GM18870 (cell line): ENCODE data around the gene OSBPL6.
"Not testable (repeated sequence)": the region's sequence is repeated elsewhere in the genome, so short reads cannot be mapped to it uniquely, and the experiment has no call there.

Source experiments
- ATAC-seq: cut with Tn5 transposase; IDR thresholded peaks from one replicate; pipeline ENCODE4 v1.9.1; 2021; ENCODE audit warnings: moderate library complexity; ENCODE audit not compliant: unreplicated experiment

The OSBPL6 gene

DNA sequence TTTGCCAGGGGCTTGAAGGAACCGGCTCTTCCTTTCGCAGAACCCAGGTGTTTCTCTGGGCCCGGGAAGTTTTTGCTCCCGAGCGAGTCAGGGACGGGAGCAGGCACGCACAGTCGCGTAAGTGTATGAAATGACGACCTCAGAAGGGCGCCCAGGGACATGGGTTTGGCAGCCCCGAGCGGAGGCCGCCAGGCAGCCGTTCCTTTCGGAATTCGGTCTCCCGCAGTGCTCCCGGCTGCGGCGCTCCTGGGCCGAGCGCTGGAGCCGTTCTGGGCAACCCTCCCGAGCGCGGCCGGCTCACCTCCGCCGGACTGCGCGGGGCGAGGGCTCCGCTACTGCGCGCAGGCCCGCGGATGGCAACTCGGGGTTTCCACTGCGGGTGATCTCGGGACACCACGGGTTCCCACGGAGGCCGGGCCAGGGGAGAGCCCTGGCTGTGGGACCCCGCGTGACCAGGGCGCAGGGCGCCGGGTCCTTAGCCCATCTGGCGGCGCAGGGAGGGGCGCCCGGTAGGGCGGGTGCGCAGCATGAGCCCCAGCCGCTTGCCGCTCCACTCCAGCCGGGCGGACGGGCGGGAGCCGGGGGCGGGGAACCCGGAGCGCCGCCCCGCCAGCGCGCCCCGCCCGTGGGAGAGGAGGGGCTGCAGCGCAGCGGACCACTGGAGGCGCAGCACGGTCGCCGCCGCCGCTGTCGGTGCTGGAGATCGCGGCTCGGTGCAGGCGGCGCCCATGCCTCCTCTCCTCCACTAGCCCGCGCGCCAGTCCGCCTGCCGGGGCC lies at the start of gene OSBPL6:
TSS of gene OSBPL6 (plus strand) at position 690 of the 777 bp plus-strand sequence. CDS start 111,673 bp downstream, outside the sequence.
- peak; percentile 58 for ATAC-seq

DNA sequence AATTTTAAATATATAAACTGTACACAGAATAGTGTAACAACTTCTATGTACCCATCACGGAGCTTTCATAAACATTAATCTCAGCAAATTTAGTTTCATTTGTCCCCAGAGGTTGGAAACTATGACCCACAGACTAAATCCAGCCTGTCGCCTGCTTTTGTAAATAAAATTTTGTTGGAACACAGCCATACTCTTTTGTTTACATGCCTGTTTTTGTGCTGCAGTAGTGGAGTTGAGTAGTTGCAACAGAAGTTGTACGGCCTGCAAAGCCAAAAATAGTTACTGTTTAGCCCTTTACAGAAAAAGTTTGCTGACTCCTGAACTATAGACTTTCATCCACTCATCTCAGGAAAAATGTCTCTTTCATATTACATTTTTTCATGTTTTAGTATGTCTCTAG lies 42.3 kb upstream of the OSBPL6 start:
- no peak for ATAC-seq

DNA sequence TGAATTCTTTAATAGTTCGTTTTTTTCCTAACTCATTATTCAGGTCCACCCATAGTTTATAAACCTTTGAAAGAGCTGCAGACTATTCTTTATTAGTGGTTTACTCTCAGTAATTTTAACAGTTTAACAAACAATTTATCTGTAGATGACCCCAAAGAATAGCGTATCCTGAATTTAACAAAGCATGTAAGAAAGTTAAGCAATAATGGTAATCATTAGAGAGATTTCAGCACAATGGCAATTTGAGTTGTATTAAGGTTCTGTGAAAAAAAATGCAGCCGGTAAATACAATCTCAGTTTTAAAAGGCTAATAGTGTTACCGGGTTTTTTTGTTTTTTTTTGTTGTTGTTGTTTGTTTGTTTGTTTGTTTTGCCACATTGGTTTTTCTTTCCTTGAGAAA lies 41.8 kb upstream of the OSBPL6 start:
- ATAC-seq, result no peak

DNA sequence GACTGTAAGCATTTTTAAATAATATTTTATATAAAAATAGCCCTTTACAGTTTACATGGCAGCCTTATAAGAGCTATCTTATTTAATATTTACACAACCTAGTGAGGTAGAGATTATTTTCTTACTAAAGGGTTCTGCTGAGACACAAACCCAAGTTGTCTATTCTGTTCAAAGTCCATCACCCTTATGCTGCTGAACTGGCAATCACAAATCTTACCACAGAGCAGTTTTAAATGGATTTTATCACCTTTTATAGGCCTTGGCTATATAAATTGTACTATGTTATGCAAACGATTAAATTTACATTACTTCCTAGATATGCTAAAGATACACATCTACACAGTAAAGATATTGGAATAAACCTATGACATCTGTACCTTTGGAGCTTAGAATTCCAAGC lies 41.3 kb upstream of the OSBPL6 start:
- no peak for ATAC-seq

DNA sequence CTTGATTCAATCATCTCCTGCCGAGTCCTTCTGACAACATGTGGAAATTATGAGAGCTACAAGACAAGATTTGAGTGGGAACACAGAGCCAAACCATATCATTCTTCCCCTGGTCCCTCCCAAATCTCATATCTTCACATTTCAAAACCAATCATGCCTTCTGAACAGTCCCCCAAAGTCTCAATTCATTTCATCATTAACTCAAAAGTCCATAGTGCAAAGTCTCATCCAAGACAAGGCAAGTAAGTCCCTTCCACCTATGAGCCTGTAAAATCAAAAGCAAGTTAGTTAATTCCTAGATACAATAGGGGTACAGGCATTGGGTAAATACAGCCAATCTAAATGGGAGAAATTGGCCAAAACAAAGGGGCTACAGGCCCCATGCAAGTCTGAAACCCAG lies 40.4 kb upstream of the OSBPL6 start:
- ATAC-seq, result not testable (repeated sequence)

DNA sequence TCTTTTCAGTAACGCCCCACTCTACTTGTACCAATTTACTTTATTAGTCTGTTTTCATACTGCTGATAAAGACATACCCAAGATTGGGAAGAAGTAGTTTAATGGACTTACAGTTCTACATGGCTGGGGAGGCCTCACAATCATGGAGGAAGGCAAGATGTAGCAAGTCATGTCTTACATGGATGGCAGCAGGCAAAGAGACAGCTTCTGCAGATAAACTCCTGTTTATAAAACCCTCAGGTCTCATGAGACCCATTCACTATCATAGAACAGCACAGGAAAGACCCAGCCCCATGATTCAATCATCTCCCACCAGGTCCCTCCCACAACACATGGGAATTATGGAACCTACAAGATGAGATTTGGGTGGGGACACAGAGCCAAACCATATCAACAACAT lies 38.8 kb upstream of the OSBPL6 start:
- no peak for ATAC-seq

DNA sequence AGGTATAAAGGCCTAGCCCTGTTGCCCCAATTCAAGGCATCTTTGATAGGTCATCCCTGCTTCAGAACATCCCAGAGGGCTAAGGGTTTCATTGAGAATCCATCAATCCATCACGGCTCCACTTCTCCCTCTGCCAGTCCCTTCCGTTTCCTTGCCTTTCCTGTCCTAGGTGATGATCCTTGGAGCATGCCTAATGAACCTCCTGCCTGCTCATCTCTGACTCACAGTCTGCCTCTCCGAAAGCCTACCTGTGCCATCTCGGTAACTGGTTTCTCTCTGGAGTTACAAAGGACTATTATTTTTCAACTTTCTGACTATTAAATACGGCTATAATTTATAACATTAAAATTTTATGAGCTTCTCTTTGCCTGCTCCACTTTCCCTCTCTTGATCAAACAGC lies 36.7 kb upstream of the OSBPL6 start:
- no peak for ATAC-seq

DNA sequence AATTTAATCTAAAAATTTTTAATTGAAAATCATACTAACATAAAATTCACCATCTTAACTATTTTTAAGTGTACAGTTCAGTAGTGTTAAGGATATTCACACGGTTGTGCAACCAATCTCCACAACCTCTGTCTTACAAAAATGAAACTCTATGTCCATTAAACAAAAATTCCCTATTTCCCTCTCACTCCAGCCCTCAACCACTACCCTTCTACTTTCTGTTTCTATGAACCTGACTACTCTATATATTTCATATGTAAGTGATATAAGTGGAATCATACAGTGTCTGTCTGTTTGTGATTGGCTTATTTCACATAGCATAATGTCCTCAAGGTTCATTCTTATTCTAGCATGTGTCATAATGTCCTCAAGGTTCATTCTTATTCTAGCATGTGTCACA lies 34.3 kb upstream of the OSBPL6 start:
- ATAC-seq, result no peak

DNA sequence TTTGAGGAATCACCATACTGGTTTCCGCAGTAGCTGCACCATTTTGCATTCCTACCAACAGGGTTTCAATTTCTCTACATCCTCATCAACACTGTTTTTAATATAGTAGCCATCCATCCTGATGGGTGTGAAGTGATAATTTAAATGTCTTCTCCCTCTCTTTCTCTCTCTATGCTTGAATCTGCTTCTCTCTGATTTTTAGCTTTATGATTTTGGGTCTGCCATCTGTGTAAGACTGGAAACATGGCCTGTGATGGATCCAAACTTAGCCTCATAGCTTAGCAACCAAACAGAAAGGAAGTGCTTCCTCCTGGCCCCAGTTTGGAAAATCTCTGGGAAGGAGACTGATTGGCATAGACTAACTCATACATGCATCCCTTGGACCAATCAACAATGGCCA lies 33.7 kb upstream of the OSBPL6 start:
- ATAC-seq, result no peak

DNA sequence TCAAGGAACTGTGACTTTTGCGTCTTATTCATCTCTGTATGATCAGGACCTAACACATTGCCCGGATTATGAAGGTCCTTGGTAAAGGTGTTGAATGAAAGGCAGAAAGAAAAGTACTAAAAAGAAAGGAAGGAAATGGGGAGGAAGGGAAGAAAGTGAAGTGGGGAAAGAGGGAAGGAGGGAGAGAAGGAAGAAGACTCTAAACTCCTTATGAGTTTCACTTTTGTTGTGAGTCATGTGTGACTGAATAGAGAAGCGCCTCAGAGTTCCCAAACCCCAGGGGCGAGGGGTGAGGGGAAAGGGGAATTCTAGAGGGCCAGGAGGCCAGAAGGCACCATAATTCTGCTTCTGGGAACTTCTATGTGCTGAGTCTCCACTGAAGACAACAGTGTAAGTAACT lies 30.9 kb upstream of the OSBPL6 start:
- ATAC-seq, result no peak

DNA sequence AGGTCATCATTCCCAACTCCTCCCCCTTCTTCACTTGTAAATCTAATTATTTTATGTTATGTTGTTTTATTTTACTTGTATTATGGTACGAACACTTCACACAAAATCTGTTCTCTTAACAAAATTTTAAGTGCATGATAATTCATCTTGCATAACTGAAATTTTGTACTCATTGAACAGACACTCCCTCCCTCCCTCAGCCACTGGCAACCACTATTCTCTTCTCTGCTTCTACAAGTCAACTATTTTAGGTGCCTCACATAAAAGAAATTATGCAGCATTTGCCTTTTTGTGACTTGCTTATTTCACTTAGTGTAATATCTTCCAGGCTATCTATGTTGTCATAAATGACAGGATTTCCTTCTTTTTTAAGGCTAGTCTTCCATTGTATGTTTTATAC lies 30.4 kb upstream of the OSBPL6 start:
- no peak for ATAC-seq

DNA sequence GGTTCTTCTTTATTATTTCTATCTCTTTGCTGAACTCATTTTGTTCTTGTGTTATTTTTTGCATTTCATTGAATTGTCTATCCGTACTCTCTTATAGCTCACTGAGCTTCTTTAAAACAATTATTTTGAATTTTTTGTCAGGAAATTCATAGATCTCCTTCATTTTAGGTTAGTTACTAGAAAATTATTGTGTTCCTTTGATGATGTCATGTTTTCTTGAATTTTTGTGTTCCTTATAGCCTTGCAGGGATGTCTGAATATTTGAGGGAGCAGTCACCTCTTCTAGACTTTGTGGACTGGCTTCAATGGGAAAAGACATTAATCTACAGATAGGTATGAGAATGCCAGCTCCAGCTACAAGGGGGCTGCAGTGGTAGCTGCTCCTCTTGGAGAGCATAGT lies 20.7 kb upstream of the OSBPL6 start:
- ATAC-seq, result no peak

DNA sequence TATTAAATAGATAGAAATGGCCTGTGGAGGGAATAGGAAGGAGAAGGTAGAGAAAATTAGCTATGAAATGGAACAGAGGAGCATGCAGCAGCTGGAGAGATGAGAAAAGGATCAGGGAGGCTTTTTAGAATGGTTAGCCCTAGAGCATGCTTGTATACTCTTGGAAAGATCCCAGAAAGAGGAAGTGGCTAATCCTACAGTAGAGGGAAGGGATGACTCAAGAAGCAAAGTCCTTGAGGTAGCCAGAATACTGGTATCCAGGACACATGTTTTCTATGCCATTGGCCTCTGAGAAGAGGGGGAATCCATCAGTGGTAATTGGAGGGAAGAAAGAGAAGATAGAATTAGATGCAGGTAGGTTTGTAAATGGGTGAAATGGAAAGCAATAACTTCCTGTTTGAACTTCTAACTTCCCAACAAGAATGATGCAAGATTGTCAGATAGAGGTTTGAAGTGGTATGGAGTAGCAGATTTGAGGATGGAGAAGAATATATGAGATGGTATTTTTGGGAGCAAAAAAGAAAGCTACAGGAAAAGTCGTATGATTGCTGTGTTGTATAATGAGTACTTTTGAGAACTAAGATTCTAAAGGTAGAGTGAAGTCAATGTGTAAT lies 17.1 kb upstream of the OSBPL6 start:
- no peak for ATAC-seq

DNA sequence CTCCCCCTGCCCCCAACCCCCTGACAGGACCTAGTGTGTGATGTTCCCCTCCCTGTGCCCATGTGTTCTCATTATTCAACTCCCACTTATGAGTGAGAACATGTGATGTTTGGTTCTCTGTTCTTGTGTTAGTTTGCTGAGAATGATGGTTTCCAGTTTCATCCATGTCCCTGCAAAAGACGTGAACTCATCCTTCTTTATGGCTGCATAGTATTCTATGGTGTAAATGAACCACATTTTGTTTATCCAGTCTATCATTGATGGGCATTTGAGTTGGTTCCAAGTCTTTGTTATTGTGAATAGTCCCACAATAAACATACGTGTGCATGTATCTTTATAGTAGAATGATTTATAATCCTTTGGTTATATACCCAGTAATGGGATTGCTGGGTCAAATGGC lies 13.7 kb upstream of the OSBPL6 start:
- not testable (repeated sequence) for ATAC-seq

DNA sequence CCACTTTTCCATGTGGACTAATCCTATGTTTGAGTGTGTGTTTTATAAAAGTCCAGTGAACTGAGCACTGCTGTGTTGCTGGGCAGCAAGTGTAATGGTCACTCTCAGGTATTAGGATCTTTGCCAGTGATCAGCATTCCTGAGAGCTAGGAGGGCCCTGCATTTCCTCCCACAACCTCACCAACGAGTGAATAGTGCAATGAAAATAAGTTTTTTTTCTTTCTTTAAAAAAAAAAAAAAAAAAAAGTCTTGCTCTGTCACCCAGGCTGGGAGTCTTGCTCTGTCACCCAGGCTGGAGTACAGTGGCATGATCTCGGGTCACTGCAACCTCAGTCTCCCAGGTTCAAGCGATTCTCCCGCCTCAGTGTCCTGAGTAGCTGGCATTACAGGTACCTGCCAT lies 6.5 kb upstream of the OSBPL6 start:
- ATAC-seq, result no peak

DNA sequence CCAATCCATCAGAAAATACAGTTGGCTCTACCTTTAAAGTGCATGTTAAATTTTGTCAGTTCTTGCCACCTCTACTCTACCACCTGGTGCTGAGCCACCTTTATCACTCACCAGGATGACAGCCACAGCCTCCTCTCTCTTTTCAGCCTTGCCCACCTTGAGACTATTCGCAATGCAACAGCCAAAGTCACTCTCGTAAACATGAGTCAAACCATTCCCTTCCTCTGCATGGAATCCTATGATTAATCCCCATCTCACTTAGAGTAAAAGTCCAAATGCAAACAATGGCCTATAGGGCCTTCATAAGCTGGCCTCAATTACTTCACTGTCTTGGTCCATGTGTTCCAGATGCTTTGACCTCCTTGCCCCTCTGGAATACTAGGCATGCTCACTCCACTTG lies 5.8 kb upstream of the OSBPL6 start:
- no peak for ATAC-seq

DNA sequence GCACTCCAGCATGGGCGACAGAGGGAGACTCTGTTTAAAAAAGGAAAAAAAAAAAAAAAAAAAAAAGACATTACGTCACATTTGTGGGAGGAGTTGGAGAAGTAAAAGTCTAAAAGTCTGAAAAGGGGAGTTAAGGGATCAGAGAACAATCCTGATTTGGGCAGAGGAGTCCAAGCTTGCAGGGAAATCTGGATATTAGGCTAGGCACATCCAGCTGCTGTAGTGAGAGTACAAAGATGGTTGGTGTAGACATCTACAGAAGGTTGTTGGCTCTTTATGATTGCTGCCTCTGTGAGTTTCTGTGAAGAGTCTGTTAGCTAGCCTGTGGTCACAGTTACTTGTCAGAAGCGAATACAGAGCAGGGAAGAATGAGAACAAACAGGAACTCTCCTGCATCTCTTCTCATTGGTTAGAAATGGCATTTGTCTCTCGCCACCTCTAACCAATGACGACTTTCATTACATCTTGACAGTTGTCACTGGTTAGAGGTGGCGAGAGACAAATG lies 3.3 kb upstream of the OSBPL6 start:
- ATAC-seq, result no peak

DNA sequence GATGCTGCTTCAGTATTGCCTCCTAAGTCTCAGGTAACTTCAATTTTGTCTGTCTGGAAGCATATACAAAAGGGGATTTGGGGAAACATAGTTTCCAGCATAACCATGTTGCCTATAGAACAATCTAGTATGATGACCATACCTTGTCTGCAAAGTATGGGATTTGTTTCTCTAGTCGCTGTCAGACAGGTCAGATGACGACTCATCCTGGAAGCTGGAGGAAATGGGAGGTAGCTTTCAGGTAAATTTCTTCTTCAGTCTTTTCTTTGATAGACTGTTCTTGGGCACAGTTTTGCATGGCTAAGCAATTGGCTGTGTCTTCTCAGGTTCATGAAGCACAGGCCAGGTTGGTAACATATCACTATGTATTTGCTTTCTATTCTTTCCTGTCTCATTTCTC lies 2.8 kb upstream of the OSBPL6 start:
- ATAC-seq, result no peak

DNA sequence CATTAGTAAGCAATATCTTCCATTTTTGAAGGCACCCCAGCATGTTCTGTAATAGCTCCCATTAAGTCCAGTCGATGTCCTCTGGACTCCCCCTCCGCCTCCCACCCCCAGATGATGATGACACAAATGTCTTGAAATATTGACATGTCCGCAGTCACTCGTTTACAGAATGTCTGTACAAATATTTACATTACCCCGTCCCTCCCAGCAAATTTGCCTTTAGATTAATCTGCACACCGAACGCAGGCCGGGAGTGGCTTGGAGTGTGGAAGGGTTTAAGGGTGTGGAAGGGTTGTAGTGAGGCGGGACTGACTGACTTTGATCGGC lies 853 bp upstream of the OSBPL6 start:
- ATAC-seq, result no peak

DNA sequence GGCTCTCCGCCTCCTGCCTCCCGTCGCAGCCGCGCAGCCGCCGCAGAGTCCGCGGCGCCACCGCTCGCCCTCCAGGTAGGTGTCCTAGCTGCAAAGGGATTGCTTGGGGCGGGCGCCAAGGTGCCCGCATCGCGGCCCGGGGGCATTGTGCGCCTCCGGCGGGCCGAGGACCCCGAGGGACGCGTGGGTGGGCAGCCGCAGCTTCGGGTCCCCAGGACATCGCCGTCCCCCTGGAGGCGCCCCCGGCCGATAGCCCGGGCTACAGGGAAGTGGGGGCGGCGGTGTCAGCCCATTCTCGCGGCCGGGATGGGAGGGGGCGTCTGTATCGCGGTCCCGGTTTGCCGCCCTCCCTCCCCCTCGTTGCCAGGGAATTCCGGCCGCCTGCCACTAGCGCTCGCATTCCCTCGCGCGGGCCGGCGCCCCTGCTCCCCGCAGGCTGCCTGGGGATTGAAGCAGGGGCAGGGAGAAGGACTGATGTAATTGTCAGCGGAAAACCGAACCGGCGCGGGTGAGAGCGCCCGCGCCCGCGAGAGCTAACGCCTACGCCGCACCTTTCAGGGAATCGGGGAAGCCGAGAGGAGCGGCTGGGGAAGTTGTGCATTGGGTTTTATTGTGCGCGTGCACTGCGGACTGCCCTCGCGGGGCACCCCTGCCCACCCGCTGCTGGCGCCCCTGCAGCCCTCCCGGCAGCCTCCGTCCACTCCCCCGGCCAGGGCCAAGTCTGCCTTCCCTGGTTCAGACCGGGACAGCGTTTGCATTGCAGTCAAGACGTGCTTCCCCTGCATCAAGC lies 483 bp downstream of the OSBPL6 start:
- no peak for ATAC-seq

DNA sequence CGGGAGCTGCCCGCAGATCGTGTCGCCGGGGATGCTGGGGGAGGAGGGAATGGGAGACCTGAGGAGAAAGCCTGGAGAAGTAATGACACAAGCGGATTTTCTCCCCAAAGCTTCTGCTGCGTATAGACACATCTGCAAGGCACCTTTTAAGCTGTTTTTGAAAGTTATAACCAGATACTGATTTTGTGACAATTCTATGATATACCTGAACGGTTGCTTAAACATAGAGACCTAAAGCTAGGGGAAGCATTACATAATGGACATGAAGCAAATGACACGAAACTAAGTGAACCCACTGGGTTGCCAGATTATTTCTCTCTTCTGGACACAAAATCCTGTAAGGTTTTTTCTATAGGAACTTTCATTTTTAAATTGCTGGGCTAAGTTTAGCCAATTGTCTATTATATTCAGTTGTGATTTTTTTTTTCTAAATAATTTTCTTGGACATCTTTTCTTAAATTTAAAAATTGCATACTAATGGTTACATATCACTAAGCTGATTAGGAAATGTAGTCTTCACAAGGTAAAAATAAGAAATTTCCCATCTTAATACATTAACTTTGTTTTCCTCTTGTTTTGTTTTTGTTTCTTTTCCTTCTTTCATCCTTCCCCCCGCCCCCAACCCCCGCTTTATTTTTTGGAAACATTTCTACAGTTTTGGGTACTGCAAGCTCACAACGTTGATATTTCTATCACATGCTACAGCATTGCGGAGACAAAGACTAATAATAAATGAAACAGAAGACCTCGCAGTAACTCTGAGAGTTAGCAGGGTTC lies 1.3 kb downstream of the OSBPL6 start:
- ATAC-seq, result no peak
